Neural cell (in vitro differentiated cells): Measurements from ENCODE around the gene SCNN1G.

Source experiments
- CTCF ChIP-seq: fragments of 450-650 bp; IDR thresholded peaks from 2 replicates; pipeline ENCODE4 v1.5.1; 2014; ENCODE audit warnings: antibody characterized with exemption, mild to moderate bottlenecking, moderate library complexity; ENCODE audit not compliant: poor library complexity, severe bottlenecking
- EZH2 ChIP-seq: fragments of 200-600, 300-800 bp; shearing (Covaris generic), sonication (generic); IDR thresholded peaks from 2 replicates; pipeline ENCODE4 v1.6.1; 2014; ENCODE audit warnings: antibody characterized with exemption, low read length, borderline replicate concordance, mild to moderate bottlenecking; ENCODE audit not compliant: insufficient read depth, poor library complexity, severe bottlenecking
- POLR2AphosphoS5 ChIP-seq: IDR thresholded peaks from 2 replicates; pipeline ENCODE4 v1.6.1; 2012
- REST ChIP-seq: IDR thresholded peaks from 2 replicates; pipeline ENCODE4 v1.6.1; 2012; ENCODE audit warnings: borderline replicate concordance

- TF ChIP-seq EZH2 (no peak), CTCF (no peak), REST (no peak), POLR2AphosphoS5 (no peak)
Observed at GRCh38 chr16:23223368-23223767, 40.8 kb downstream of the SCNN1G start.
